ENCODE results near the gene HECTD4. TPM values are rescaled to one million over a fixed set of nuclear protein-coding genes. Genes with fewer than 3 reads are reported as not detected.

HECTD4 gene
- total RNA-seq, 1 experiment from 2014 or later, result 24.6 TPM

GRCh38 chr12:112236386-112236785 lies 145.8 kb downstream of the HECTD4 start:
- H3K27ac ChIP-seq (ENCODE audit: low read length), result no peak overlapping the region
- no peak overlapping the region for H3K4me3 ChIP-seq (ENCODE audit: low read length)
- no peak; the same call in 1 of the 2 replicates for ATAC-seq
- BruUV-seq (replicated peaks), result no TSS peak
- ChIA-PET POLR2A (ENCODE audit: unreplicated experiment) (no interaction called here), CTCF (interaction anchor here (1.0 kb wide), 1 partner anchor 151 kb away, joined by 4 read pairs; no protein-coding TSS in a partner anchor)
- H4K20me1 ChIP-seq (ENCODE audit: low read length), result no peaks in the 10 kb centered on the region
- TF ChIP-seq EZH2phosphoT487 (IDR thresholded peaks at IDR 0.05; ENCODE audit: borderline replicate concordance, low read length), result no peak
- TF ChIP-seq CTCF (conservative IDR thresholded peaks at IDR 0.05; ENCODE audit: low read depth, low read length), result no peak
- TF ChIP-seq EZH2 (IDR thresholded peaks at IDR 0.05; ENCODE audit: low read length, unreplicated experiment), result no peak
- no peaks in the 10 kb centered on the region for H3F3A ChIP-seq (ENCODE audit: low read length, unreplicated experiment)
- no peaks in the 10 kb centered on the region for H3K4me1 ChIP-seq (ENCODE audit: insufficient read depth, low read length)
- no peaks in the 10 kb centered on the region for H3K27me3 ChIP-seq (ENCODE audit: low read length)
- no peak overlapping the region for H2AFZ ChIP-seq (ENCODE audit: low read length)
- no peaks in the 10 kb centered on the region for H3K79me2 ChIP-seq (ENCODE audit: low read length)
- intact Hi-C loops (cut with micrococcal nuclease), result no loop called here
- DNase-seq, result no peak
- peaks cover 32% of the 10 kb centered on the region; the same call in 1 of the 2 replicates for H3K36me3 ChIP-seq (ENCODE audit: low read depth, low read length)
- no peaks in the 10 kb centered on the region for H3K9me2 ChIP-seq (replicated peaks; ENCODE audit: low read length)
- H3K9ac ChIP-seq (ENCODE audit: low read length), result no peak overlapping the region
- no peaks in the 10 kb centered on the region for H3K9me3 ChIP-seq (ENCODE audit: low read length)
- H3K4me2 ChIP-seq (ENCODE audit: low read length), result no peak overlapping the region

GRCh38 chr12:112234303-112234702 lies 147.9 kb downstream of the HECTD4 start:
- DNase-seq (no peak), ATAC-seq (no peak)
- no peak overlapping the region for H3K4me2 ChIP-seq (ENCODE audit: low read length)
- CTCF ChIA-PET, result no interaction called here
- TF ChIP-seq EZH2 (IDR thresholded peaks at IDR 0.05; ENCODE audit: low read length, unreplicated experiment) (no peak), EZH2phosphoT487 (IDR thresholded peaks at IDR 0.05; ENCODE audit: borderline replicate concordance, low read length) (no peak)
- no peaks in the 10 kb centered on the region for H4K20me1 ChIP-seq (ENCODE audit: low read length)
- peaks cover 30% of the 10 kb centered on the region; the same call in 1 of the 2 replicates for H3K36me3 ChIP-seq (ENCODE audit: low read depth, low read length)
- H3K9me2 ChIP-seq (replicated peaks; ENCODE audit: low read length), result no peaks in the 10 kb centered on the region
- H2AFZ ChIP-seq (ENCODE audit: low read length), result no peak overlapping the region
- H3F3A ChIP-seq (ENCODE audit: low read length, unreplicated experiment), result no peaks in the 10 kb centered on the region
- H3K27me3 ChIP-seq (ENCODE audit: low read length), result no peaks in the 10 kb centered on the region
- intact Hi-C loops (cut with micrococcal nuclease), result no loop called here
- POLR2A ChIA-PET (ENCODE audit: unreplicated experiment), result no interaction called here
- H3K4me3 ChIP-seq (ENCODE audit: low read length), result no peak overlapping the region
- no peak overlapping the region for H3K27ac ChIP-seq (ENCODE audit: low read length)
- BruUV-seq (replicated peaks), result no TSS peak
- H3K9me3 ChIP-seq (ENCODE audit: low read length), result no peaks in the 10 kb centered on the region
- H3K79me2 ChIP-seq (ENCODE audit: low read length), result no peaks in the 10 kb centered on the region
- H3K4me1 ChIP-seq (ENCODE audit: insufficient read depth, low read length), result no peaks in the 10 kb centered on the region
- no peak overlapping the region for H3K9ac ChIP-seq (ENCODE audit: low read length)

- H3K27ac ChIP-seq (ENCODE audit: low read length), result no peak overlapping the region
- no peaks in the 10 kb centered on the region for H3K4me1 ChIP-seq (ENCODE audit: insufficient read depth, low read length)
- ATAC-seq, result no peak
- DNase-seq, result no peak
- no peak overlapping the region for H3K4me2 ChIP-seq (ENCODE audit: low read length)
- no peaks in the 10 kb centered on the region for H3K27me3 ChIP-seq (ENCODE audit: low read length)
- H4K20me1 ChIP-seq (ENCODE audit: low read length), result no peaks in the 10 kb centered on the region
- ChIA-PET CTCF (no interaction called here), POLR2A (ENCODE audit: unreplicated experiment) (no interaction called here)
- intact Hi-C loops (cut with micrococcal nuclease), result no loop called here
- peaks cover 33% of the 10 kb centered on the region; the same call in 1 of the 2 replicates for H3K36me3 ChIP-seq (ENCODE audit: low read depth, low read length)
- no TSS peak for BruUV-seq (replicated peaks)
- H2AFZ ChIP-seq (ENCODE audit: low read length), result no peak overlapping the region
- no peak for TF ChIP-seq EZH2phosphoT487 (IDR thresholded peaks at IDR 0.05; ENCODE audit: borderline replicate concordance, low read length)
- TF ChIP-seq CTCF (conservative IDR thresholded peaks at IDR 0.05; ENCODE audit: low read depth, low read length), result no peak
- TF ChIP-seq EZH2 (IDR thresholded peaks at IDR 0.05; ENCODE audit: low read length, unreplicated experiment), result no peak
- H3K79me2 ChIP-seq (ENCODE audit: low read length), result no peaks in the 10 kb centered on the region
- no peak overlapping the region for H3K4me3 ChIP-seq (ENCODE audit: low read length)
- no peaks in the 10 kb centered on the region for H3F3A ChIP-seq (ENCODE audit: low read length, unreplicated experiment)
- H3K9me2 ChIP-seq (replicated peaks; ENCODE audit: low read length), result no peaks in the 10 kb centered on the region
- H3K9me3 ChIP-seq (ENCODE audit: low read length), result no peaks in the 10 kb centered on the region
- no peak overlapping the region for H3K9ac ChIP-seq (ENCODE audit: low read length)
Observed at GRCh38 chr12:112233242-112233641, 149.0 kb downstream of the HECTD4 start.

Measured in PC-3 (cell line).